ENCODE measurements around the gene PRDM16. TPM values are rescaled to one million over a fixed set of nuclear protein-coding genes. Genes with fewer than 3 reads are reported as not detected.

Gene PRDM16
- total RNA-seq, 1 experiment from 2014 or later = 22.3 TPM

- ATAC-seq (no peak), DNase-seq (ENCODE audit: low read depth, low spot score) (no peak)
- Histone ChIP-seq H3K4me1 (ENCODE audit: control insufficient read depth, insufficient read depth, low read length) (no peaks in the 10 kb centered on the region), H3K27ac (ENCODE audit: low read length) (no peak overlapping the region), H3K9me3 (ENCODE audit: control insufficient read depth, insufficient read depth, low read depth, low read length) (no peaks in the 10 kb centered on the region), H3K27me3 (ENCODE audit: control insufficient read depth, insufficient read depth, low read length) (no peaks in the 10 kb centered on the region), H3K36me3 (ENCODE audit: control insufficient read depth, insufficient read depth, low read length) (no peaks in the 10 kb centered on the region), H3K4me3 (ENCODE audit: low read depth in 2 of 2, low read length in 2 of 2) (no peak overlapping the region)
- intact Hi-C loops (cut with micrococcal nuclease; ENCODE audit: unreplicated experiment) (no loop called here), in situ Hi-C loops (cut with HindIII; ENCODE audit: low pct_unique_long_range_greater_than_20kb, low sequenced_read_pairs) (no loop called here)
- ChIA-PET CTCF (no interaction called here), POLR2A (no interaction called here)
- no peak for TF ChIP-seq CTCF (IDR thresholded peaks at IDR 0.05)
- TF ChIP-seq TCF7L2 (IDR thresholded peaks at IDR 0.05; ENCODE audit: low read depth, low read length) = no peak
- TF ChIP-seq REST (IDR thresholded peaks at IDR 0.05; ENCODE audit: insufficient read depth in 1 of 2, low read depth in 2 of 2, low read length in 1 of 2) = peak; percentile 78 to 80
- TF ChIP-seq POLR2AphosphoS5 (IDR thresholded peaks at IDR 0.05; ENCODE audit: low read depth, low read length) = no peak
- TF ChIP-seq SIN3A (IDR thresholded peaks at IDR 0.05; ENCODE audit: borderline replicate concordance, insufficient read depth, low read depth, low read length) = no peak
- BruUV-seq (replicated peaks) = no TSS peak
These were observed 188.8 kb downstream of the PRDM16 start for GRCh38 chr1:3257788-3258187.

- ChIA-PET CTCF (no interaction called here), POLR2A (interaction anchor here (0.6 kb wide), 1 partner anchor 51 kb away, joined by 11 read pairs; no protein-coding TSS in a partner anchor)
- no peaks in the 10 kb centered on the region for H3K4me1 ChIP-seq (ENCODE audit: control insufficient read depth, insufficient read depth, low read length)
- no peaks in the 10 kb centered on the region for H3K36me3 ChIP-seq (ENCODE audit: control insufficient read depth, insufficient read depth, low read length)
- intact Hi-C loops (cut with micrococcal nuclease; ENCODE audit: unreplicated experiment) (no loop called here), in situ Hi-C loops (cut with HindIII; ENCODE audit: low pct_unique_long_range_greater_than_20kb, low sequenced_read_pairs) (no loop called here)
- H3K27me3 ChIP-seq (ENCODE audit: control insufficient read depth, insufficient read depth, low read length) = no peaks in the 10 kb centered on the region
- H3K27ac ChIP-seq (ENCODE audit: low read length) = no peak overlapping the region
- ATAC-seq = no peak
- TF ChIP-seq REST (IDR thresholded peaks at IDR 0.05; ENCODE audit: insufficient read depth in 1 of 2, low read depth in 2 of 2, low read length in 1 of 2) (no peak), CTCF (IDR thresholded peaks at IDR 0.05) (no peak), POLR2AphosphoS5 (IDR thresholded peaks at IDR 0.05; ENCODE audit: low read depth, low read length) (no peak), TCF7L2 (IDR thresholded peaks at IDR 0.05; ENCODE audit: low read depth, low read length) (no peak), SIN3A (IDR thresholded peaks at IDR 0.05; ENCODE audit: borderline replicate concordance, insufficient read depth, low read depth, low read length) (no peak)
- no peaks in the 10 kb centered on the region for H3K9me3 ChIP-seq (ENCODE audit: control insufficient read depth, insufficient read depth, low read depth, low read length)
- no peak for DNase-seq (ENCODE audit: low read depth, low spot score)
- BruUV-seq (replicated peaks) = no TSS peak
- no peak overlapping the region for H3K4me3 ChIP-seq (ENCODE audit: low read depth in 2 of 2, low read length in 2 of 2)
These were observed 189.5 kb downstream of the PRDM16 start for GRCh38 chr1:3258386-3259003.
